OCI-M2 (cell line): ENCODE data around the gene RARRES1.
A peak's percentile ranks its signal among the peaks of the same experiment; 100 is the strongest.
"Not testable (repeated sequence)": the region's sequence is repeated elsewhere in the genome, so short reads cannot be mapped to it uniquely, and the experiment has no call there.

Source experiments
- DNase-seq: peaks from one replicate; lab custom pipeline; 2025; ENCODE audit not compliant: unreplicated experiment; lab: John Stamatoyannopoulos, UW

The RARRES1 gene

DNA sequence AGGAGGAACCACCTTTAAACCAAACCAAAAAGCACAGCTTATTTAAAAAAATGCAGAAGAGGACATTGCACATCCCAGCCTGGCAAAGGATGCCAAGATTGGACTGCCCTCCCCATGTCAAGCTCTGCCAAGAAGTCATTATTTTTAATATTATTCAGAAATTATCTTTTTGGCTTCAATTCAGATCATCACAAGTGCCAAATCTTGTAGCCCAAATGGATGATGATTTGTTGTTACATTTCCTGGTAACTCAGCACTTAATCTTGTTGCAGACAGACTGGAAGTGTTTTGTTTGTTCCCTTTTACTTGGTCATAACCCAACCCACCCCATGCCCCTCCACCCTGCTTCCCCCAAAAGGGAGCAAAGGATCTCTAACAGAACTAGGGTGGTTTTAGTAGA lies 31.7 kb downstream of the RARRES1 start:
- DNase-seq, result no peak

DNA sequence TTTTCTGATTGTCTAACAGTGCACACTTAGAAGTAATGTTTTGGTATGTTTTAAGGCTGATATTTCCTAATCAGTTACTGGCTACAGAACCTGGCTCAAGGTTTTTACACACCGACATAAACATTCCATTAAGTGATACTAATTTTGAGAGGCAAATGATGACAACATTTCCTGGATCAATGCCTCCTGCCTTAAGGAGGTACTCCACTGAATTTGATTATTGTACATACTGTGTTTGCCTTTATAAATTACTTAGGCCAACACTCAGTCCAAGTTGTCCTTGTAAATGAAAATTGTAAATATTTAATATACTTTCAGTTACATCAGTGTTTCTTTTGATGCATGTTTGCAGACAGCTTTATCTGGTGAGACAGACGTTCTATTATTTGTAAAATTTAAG lies 35.6 kb downstream of the RARRES1 start:
- no peak for DNase-seq

DNA sequence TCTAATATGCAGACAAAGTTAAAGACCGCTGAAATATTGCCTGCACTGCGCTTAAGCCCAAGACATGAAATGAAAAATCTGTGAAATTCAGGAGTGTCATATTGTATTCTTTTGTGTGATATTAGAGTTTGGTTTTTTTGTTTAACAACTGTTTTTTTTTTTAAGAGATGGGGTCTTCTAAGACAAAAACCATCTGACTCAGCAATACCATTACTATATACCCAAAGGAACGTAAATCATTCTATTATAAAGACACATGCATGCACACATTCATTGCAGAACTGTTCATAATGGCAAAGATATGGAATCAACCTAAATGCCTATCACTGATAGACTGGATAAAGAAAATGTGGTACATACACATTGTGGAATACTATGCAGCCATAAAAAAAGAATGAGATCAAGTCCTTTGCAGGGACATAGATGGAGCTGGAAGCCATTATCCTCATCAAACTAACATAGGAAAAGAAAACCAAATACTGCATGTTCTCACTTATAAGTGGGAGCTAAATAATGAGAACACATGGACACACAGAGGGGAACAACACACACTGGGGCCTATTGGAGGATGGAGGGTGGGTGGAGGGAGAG lies 38.3 kb downstream of the RARRES1 start:
- DNase-seq, result not testable (repeated sequence)

DNA sequence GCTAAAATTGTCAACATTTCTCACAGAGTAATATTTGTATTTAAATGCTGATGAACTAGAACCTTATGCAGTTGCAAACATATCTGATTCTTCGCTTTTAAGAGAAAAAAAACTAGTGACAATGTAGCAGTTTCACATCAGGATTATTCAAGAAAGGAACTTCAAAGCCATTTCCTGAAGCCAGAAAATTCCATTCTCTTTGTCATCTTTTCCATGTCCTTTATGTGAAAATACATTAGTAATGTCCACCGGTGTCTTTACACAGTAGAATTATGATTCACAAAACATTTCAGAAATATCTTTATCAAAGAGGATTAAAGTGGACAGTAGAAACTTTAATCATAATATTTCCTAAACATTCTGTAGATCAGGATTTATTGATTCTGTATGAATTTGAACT lies 47.1 kb downstream of the RARRES1 start:
- no peak for DNase-seq

DNA sequence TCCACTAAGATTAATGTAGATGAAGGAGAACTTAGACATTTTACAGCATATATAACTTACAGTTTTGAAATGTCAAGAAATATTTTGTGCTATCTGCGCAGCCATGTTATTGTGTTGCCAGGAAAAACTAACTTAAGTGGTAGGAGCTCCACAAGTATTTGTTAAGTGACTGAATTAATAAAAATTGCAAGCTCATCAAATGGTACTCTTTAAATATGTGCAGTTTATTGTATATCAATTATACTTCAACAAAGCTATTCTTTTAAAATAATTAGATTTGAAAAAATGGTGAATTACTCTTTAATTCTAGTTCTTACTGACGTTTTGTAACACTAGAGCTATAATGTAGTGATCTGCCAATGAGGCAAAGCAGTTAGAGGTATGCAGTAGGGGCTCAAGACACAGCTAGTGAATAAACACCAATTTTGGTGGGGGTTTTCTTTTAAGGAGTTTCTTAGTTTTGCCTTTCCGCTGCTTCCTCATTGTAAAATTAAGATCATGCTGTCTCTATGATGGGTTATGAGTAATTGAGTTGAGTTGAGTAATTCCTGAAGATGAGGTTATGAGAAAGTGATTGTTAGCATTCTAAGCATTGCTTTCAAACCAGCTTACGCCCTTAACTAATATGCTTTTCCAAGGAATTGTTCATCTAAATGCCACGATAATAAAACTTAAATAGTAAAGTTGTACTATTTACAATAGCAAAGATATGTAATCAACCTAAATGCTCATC lies 48.9 kb downstream of the RARRES1 start:
- DNase-seq, result no peak

DNA sequence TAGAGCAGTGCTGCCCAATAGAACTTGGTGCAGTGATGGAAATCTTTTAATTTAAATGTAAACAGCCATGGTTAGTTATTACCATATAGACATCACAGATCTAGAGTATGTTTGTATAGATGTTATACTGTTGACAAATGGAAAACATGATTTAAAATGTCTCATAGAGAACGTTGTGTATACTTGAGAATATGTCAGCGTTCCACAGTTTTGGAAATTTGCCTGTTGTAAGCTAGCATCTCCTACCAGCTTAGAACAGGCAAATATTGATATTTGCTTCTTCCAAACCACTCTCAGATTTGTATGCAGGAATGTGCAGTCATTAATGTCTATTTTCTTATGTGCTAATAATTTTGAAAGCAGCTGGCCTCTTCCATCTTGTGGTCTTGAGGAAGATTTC lies 51.4 kb downstream of the RARRES1 start:
- no peak for DNase-seq

DNA sequence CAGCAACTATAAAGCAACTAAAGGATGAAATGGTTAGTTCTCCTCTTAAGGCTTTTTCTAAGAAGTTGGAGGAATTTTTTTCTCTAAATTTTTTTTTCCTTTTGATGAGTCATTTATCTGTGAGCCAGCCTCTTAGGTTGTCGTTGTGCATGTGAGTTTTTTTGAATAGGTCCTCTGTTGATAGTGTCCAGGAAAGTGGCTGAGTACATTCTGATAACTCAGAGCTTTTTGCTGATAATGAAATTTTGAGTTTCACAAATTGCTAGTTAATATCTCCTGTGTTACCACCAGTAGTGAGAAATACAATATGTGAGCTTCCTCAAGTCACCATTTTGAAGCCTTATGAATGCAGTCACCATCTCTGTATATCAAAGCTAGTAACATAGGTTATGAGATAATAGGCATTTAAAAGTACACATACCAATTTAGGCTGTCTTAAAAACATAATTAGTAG lies 52.7 kb downstream of the RARRES1 start:
- peak; percentile 26 for DNase-seq

DNA sequence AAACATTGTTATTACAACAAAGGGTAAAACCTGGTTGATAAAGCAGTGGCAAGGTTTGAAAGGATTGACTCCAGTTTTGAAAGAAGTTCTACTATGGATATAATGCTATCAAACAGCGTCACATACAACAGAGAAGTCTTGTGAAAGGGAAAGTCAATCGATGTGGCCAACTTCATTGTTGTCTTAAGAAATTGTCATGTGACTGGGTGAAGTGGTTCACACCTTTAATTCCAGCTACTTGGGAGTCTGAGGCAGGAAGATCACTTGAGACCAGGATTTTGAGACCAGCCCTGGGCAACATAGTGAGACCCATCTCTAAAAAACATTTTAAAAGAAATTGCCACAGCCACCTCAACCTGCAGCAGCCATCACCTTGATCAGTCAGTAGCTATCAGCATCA lies 53.6 kb downstream of the RARRES1 start:
- no peak for DNase-seq

DNA sequence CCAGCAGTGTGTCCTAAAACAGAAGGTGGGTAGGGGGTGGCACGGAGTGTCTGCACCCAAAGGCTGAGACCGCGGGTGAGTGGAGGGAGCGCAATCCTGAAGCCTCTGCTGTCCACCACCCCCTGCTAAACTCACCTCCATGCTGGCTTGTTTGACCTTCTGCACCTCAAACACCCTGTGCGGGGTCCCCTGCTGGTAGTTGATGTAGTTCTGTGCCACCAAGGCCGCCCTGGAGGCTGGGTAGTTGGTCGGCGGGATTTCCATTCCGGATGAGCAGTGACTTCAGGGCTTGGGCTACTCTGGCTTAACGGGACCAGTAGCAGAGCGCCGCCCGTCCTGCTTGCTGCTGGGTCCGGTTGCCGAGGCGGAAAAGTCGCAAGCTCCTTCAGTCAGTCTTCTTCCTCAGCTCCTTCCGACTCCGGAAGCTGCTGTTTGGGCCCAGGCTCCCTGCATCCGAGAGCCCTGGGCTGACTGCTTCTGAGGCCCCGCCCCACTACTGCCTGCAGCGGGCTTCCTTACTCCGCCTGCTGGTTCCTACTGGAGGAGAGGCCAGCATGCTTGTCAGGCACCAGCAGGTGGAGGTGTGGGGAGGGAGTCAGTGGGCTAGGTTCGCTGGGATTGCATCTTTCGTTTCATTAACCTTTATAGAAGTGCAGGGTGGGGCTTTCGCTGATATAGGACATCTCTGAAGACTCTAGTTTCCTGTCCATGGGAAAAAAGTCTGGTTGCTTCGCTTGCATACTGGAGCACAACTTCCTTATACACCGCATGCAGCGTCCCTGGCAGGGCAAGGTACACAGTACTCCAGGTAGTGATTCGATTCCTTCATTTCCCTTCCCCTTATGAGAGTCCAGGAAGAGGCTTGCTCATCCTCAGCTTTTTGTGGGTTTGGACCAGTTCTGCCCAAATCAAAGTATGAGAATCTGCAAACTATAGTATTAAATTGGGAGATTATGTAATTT lies 59.8 kb downstream of the RARRES1 start, which contains the start of gene LXN:
Gene LXN (minus strand): TSS at position 434 of the 962 bp plus-strand sequence. CDS start 170 bp downstream, at position 264.
- DNase-seq, result no peak

DNA sequence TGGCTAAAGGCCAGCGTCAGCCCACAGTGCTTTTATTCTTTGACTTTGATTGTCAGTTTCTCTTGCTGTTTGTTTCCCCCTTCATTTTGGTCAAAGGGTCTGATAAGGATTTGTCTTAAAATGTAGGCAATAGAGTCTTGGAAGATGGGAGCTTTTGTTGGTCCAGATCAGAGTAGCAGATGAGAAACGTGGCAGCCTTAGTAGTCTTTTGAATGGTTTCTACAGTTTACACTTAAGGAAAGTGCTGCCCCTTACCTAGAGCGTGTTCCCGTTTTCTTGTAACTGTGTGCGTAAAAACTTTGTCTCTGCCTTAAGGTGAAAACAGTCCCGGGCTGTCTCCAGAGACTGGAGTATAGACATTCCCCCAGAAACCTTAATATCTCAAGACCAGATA lies 60.4 kb downstream of the RARRES1 start:
- DNase-seq, result no peak

DNA sequence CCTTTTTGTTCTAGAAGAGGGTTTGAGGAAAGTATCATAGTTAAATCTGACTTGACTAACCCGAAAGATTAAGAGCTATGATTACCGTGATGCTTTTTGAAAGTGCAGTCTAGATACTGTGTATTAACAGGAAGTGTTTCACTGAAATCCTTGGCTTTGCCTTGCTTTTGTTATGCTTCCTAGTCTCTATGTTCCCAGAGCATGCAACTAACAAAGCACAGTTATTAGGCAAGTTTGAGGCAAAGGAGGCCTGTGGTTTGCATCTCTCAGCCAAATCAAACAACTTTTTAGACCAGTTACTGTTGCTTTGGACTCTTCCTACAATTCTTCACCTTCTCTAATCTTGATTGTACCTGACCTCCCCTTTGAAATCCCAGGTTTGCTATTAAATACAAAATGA lies 63.8 kb downstream of the RARRES1 start:
- DNase-seq, result no peak

DNA sequence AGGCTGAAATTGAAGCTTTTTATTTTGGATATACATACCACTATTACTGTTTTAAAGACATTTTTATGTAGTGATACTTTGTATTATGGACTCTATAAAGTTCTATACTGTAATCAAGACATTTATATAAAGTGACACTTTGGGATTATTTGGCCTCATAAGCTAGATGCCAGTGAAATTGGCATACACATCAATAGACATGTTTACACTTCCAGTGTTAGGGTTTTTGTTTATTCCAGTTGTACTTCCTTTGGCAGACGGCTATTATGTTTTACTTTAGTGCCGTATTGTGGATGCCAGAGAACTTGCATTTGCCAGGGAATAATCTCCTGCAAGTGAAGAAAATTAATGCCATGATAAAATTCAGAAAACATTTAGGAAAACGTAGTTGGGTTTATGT lies 65.8 kb downstream of the RARRES1 start:
- no peak for DNase-seq

DNA sequence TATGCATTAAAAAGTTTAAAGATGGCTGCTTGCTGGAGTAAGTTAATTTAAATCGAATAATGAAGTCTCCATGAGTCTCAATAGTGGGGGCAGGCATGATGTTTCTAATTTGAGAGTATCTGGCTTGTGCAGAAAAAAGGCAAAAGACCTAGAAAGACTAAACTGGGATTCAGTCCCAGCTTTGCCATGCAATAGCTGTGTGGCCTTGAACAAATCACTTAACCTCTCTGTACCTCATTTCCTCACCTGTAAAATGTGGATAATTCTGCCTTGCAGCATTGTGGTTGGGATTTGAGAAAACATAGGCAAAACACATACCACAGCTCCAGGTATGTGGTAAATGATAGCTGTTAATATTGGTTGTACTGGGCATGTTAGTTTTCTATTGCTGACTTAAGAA lies 68.4 kb downstream of the RARRES1 start:
- DNase-seq, result no peak

DNA sequence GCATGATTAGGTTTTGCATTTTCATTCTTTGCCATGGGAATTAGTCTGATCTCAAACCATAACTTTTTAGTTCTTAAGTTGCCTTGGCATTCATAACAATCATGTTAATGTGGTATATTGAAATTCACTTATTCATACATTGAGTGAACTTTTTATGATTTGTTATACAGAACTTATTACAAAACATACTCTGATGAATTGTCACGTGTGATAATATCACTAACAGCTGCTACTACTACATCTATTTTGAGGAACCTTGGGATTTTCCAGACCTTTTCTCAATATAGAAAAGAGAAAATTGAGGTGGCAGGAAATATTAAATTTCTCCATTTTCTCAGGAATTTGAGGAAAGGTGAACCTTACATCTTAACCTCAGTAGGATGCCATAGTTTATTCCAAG lies 69.0 kb downstream of the RARRES1 start:
- no peak for DNase-seq

DNA sequence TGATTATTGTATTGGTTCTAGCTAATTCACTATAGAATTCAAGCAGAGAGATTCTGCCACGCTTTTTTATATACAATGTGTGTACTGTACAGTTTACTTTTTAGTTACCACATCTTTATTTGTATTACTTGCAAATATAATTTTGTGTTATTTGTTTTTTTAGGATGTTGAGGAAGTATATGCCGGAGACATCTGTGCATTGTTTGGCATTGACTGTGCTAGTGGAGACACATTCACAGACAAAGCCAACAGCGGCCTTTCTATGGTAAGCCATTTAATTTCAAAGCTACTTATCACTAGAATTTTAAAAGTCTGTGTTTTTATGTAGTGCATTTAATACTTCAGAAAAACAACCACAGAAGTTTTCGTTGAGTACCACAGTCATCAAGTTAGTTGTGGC lies 71.5 kb downstream of the RARRES1 start:
- DNase-seq, result no peak

DNA sequence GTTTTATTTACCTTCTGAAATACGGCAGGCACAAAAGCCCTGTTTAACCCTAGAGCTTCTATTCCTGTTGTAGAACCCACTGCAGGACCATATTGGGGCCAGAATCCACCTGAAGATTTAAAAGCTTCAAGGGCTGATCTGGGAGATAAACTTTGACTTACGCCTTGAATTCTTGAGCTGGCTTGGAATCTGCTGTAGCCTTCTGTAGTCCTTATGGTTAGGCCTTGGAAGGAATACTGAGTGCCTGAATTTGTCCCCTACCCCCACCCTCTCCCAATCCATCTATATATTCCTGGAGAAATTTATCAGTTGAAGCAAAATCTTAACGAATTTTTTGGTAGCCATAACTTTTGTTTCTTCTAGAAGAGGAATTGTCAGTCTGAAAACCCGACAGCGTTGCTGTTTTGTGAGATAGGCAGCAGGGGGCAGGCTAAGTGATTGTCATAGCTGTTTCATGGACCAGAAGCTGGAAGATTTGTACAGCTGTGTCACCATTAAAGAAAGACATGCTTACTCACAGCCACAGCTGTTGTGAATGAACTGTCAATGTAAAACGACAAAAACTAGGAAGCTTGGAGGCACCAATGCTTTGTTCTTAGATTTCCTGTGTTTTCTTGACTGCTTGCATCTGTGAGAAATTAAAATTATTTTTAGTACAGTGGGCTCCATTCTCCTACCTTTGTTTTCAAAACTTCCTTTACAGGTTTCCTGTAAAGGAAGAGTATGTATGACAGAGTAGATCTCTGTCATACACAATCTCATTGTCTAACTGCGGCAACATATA lies 72.6 kb downstream of the RARRES1 start:
- no peak for DNase-seq

DNA sequence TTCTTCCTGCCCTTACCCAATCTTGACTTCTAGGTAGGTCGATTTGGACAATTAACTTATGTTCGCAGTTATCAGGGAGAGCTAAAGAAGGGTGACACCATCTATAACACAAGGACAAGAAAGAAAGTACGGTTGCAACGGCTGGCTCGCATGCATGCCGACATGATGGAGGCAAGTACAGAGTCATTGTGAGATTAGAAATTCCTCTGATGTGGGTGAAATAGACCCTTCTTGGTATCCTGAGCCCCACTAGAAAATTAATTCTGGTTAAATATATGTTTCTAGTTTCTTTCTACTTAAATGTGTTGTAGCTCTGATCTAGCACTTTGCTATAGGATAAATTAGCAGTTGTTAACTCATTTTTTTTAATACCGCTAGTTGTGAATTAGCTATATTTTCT lies 73.4 kb downstream of the RARRES1 start:
- no peak for DNase-seq

DNA sequence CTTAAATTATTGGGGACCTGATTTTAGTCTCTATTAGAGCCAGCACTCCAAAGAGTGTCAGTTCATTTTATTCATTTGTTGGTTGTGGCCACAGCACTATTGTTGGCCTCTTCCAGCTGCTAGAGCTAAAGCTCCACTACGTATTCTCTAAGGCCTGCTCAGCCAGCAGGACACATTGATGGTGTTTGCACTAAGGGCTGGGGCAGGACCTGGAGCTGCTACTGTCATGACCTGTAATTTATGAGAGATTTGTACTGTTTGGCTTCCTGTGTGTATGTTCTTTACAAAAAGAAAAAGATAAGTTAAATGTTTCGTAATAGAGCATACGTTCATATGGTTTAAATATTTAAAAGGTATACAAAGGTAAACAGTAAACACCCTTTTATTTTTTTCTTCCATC lies 79.8 kb downstream of the RARRES1 start:
- no peak for DNase-seq

DNA sequence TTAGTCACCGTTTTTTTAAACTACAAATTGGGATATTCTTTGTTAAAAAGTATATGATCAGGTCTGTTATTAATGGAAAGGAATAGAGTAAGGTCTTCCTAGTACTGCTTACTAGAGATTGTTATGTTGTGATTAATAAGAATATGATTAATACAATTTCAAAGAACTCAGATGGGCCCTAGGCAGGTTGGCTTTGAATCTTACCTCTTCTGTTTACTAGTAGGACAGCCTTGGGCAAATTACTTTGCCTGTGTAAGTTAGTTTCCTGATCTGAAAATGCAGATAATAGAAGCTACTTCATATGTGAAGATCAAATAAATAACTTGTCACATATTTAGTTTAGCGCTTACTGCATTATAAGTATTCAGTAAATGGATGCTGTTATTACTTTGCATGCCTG lies 81.1 kb downstream of the RARRES1 start:
- no peak for DNase-seq

DNA sequence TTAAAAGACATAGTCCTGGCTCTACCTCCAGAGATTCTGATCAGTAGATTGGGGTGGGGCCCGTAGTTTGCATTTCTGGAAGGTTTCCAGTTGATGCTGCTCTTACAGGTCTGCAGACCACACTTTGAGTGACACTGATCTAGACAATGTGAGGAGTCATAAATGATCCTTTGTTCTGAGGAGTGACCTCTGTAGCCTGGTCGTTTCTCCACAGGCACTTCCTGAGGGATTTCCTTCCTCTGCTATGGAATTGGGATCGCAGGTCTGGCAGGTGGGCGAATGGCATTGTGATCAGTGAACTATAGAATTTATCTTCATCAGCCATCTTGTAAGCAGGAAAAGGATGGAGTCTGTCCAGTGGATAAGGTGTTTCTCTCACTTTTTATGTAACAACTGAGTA lies 82.5 kb downstream of the RARRES1 start:
- DNase-seq, result no peak
